GM19193 (cell line): ENCODE measurements around the gene OR2AG2.

Experiments
- POLR2A ChIP-seq: IDR thresholded peaks from 4 replicates; pipeline ENCODE4 v1.6.1; 2011; ENCODE audit not compliant: insufficient read depth, insufficient read length; ENCODE audit errors: extremely low read depth

OR2AG2 gene, protein sequence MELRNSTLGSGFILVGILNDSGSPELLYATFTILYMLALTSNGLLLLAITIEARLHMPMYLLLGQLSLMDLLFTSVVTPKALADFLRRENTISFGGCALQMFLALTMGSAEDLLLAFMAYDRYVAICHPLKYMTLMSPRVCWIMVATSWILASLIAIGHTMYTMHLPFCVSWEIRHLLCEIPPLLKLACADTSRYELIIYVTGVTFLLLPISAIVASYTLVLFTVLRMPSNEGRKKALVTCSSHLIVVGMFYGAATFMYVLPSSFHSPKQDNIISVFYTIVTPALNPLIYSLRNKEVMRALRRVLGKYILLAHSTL

DNA sequence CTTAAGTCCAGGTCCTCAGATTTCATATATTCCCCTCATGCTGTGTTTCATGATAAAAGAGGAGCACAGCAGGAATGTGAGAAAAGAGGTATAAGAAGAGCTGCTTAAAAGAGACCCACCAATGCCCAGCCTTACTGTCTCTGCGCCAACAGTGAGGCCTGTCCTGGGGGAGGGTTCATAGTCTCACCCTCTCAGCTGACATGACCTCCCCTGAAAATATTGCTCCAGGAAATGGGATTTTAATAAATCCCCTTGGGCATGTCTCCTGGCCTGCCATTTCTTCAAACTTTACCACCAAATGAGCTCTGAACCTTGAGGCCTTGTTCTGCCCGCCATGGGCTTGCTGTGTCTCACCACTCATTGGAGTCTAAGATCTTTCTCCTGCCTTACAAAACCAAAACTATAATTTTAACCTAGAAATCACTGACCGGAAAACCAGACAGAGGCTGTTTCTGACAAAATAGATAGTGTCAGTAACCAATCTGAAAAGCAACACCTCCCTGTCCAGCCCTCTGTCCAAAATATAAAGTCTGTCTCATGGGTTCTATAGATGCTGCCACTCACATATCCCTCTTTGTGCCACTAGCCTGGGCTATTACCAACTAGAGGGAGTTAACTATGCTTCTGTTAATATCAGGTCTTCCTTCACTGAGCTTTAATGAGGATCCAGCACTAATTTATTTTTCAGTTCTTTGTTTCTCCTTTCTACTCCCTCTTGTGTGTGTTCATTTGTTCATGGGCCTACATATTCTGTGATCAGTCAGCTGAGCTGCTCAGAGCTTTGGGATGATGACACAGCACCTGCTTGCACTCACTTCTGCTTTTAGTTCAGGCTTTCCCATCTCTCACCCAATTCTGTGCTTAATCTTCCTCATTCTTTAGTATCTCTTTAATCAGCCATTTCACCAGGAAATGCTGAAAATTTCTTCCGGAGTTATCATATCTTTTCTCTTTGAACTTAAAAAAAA, at the start of gene OR2AG2:
Gene OR2AG2, minus strand, starts transcription at position 51 of the 968 bp plus-strand sequence. CDS start 3,019 bp downstream, outside the sequence.
- no peak for TF ChIP-seq POLR2A

DNA sequence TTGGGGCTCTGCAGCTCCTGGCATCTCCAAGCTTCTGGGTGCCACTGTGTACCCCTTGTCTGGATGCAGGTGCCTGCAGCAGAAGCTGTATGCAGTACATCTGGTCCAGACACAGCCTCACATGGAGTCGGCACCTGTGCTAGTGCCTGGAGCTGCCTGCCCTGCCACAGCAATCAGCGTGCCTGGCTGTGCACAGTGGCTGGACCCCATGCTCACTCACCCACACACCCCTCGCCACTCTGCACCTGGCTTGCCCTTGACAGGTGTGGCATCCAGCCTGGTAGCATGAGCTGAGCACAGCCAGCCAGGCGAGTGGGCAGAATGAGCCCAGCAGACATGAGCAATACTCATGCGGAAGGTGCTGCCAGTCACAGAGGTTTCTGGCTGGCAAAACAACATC, 47.2 kb upstream of the OR2AG2 start:
- TF ChIP-seq POLR2A, result no peak

DNA sequence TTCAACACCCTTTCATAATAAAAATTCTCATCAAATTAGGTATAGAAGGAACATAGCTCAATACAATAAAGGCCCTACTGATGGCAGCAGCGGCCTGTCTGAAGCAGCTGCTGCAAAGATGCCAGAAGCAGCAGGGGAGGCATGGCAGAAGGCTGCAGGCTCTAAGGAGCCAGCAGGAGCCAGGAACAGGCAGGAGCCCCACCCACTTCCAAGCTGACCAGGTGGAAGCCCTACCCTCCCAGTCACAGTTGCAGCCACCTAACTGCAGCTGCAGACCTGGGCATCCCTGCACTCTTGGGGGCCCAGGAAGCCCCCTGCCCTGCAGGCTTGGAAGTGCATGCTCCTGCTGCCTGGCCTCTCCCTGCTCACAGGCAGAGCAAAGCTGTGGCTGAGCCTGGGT, 45.9 kb upstream of the OR2AG2 start:
- no peak for TF ChIP-seq POLR2A

- no peak for TF ChIP-seq POLR2A
Observed at GRCh38 chr11:6813656-6814055, 41.9 kb upstream of the OR2AG2 start.

DNA sequence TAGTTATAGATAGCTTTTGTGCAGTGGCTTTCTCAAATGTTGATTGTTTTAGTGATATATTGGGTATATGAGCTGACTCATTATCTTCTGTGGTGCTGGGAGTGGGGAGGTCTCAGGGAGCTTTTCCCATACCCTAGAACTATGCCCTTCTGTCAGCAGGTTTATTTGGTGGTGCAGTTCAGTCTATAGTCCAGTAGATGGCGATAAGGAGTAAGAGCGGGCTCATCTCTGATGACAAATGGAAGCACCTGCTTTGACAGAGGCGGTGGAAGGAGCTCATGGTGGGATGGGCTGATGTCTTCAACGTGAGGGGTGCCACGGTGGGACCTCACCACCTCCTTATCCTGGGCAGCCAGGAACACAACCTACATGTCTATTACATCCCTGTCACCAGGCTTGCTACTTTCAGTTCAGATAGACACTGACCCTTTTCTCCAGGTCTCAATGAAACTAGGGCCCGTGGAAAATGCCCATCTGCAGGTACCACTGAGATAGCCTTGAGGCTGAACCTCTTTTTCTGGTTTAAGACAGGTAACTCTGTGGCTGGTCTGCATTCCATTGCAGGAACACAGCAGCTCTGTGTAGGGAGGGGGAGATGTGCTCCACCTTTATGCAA, 40.7 kb upstream of the OR2AG2 start:
- no peak for TF ChIP-seq POLR2A

DNA sequence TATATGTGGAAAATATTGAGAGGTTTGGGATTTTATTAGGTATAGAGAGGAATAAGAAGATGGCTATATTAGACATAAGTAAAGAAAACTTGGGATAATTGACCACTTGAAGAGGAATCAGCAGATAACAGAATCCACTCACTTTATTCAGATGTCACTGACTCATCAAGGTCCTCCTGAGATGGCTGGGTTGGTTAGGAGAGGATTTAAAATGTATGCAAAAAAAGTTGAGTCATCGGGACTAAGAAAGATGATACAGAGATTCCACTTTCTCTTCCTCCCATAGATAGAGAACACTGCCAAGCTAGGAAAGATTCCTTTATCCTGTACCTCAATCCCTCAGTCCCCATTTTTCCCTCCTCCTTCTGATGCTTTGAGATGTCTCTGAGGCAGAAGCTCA, 27.6 kb upstream of the OR2AG2 start, which contains the start of gene OR6A2:
Gene OR6A2, minus strand, starts transcription at position 288 of the 400 bp plus-strand sequence. CDS start 3,981 bp downstream, outside the sequence.
- TF ChIP-seq POLR2A, result no peak

DNA sequence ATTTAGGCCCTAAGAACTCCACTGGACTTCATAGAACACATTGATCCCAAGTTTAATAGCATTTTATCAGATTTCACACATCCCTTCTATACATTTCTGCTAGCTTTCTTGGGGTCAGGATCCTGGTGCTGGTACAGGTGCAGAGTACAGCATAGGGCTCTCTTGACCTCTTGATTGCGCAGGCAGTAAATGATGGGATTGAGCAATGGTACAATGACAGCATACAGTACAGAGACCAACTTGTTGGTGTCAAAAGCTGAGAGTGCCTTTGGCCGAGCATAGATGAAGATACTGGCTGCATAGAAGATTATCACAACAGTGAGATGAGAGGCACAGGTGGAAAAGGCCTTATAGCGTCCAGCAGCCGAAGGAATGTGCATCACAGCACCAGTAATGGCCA, 22.9 kb upstream of the OR2AG2 start:
- no peak for TF ChIP-seq POLR2A

DNA sequence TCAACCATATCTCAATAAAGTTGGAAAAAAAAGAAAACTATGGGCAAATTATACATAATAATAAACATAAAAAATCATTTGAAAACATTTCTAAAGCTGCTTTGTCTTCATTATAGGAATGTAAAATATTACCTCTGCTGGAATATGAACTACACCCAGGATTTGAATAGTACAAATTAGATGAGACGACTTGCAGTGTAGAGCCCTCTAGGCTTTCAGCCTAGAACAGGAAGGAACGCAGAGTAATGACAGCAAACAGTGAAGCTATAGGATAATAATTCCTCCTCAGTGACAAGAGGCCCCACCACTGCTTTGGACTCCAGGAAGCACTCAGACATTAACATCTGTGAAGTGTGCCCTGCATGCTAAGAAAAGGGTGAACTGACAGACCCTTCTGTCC, 18.8 kb upstream of the OR2AG2 start:
- no peak for TF ChIP-seq POLR2A

- TF ChIP-seq POLR2A, result no peak
Observed at GRCh38 chr11:6782720-6783119, 10.9 kb upstream of the OR2AG2 start, which contains the start of gene OR2AG1. Gene OR2AG1, plus strand, starts transcription at chr11:6783020. Its CDS starts 2,018 bp downstream, at chr11:6785038.

DNA sequence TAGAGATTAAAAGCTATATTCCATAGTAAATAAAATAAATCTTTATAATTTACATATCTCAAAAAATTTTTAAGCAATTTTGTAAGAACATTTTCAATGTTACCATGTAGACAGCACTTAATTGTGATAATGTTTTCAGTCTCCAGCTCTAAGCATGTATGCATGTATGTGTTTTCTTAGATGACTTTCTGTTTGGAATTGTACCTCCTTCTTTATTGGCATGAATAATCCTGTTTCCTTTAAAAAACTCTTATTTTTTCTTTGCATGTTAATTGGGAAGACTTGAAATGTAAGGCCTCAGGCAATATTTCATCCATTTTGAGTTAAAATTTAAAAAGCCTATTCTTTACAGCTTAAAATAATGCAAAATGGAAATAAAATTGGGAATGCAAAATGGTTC, 9.1 kb upstream of the OR2AG2 start:
- no peak for TF ChIP-seq POLR2A

GRCh38 chr11:6778518-6778917, 6.7 kb upstream of the OR2AG2 start:
- TF ChIP-seq POLR2A, result no peak

- TF ChIP-seq POLR2A, result no peak
Observed at GRCh38 chr11:6757373-6757967, 14.3 kb downstream of the OR2AG2 start.

DNA sequence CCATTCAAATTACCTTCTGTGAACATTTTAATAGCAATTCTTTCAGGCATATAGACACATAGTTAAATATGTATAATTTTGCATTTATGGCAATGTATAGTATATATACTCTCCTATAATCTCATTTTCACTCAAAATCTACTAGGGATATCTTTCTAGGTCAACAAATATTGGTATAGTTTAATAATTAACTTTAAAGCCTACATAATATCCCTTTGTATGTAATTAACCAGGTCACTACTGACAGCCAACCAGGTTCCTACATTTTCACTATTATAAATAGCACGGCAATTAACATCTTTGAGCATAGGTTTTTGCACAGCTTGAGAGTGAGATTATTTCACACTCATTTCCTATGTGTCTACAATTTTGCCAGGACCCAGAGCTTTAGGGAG, 15.8 kb downstream of the OR2AG2 start:
- no peak for TF ChIP-seq POLR2A

DNA sequence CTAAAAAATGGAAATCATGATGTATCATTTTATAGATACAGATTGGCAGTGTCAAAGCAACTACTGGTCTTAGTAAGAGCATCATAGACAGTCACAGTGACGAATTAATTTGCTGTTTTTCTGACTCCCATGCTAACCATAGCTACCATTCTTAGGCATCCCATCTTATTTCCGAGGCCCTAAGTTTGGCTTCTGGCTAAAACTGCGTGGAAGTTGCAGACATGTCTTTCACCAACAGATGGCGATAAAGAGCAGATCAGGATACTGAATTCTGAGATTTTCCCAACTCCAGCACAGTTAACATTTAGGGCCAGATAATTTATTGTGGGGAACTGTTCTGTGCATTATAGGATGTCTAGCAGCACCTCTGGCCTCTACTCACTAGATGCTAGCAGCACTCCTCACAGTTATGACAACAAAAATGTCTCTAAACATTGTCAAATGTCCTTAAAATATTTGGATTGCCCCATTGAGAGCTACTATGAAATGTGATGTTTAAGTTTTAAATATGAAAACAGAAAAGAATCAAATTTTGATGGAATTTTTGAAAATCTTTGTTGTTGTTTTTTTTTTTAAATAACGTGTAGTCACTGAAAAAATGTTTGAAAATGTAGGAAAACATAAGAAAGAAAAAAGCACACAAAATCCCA, 16.3 kb downstream of the OR2AG2 start:
- TF ChIP-seq POLR2A, result no peak
